Ishikawa (cell line): Measurements from ENCODE around the gene SBF2.

Experiments used
- CEBPB ChIP-seq: IDR thresholded peaks from 2 replicates; pipeline ENCODE4 v1.6.1; 2012
- CREB1 ChIP-seq: IDR thresholded peaks from 2 replicates; pipeline ENCODE4 v1.6.1; 2012; ENCODE audit warnings: low read depth
- EGR1 ChIP-seq: IDR thresholded peaks from 2 replicates; pipeline ENCODE4 v1.6.1; 2012
- EP300 ChIP-seq: IDR thresholded peaks from 2 replicates; pipeline ENCODE4 v1.6.1; 2012; ENCODE audit warnings: borderline replicate concordance
- FOXM1 ChIP-seq: IDR thresholded peaks from 2 replicates; pipeline ENCODE4 v1.6.1; 2012; ENCODE audit warnings: low read depth, borderline replicate concordance
- MAX ChIP-seq: IDR thresholded peaks from 2 replicates; pipeline ENCODE4 v1.6.1; 2012
- RAD21 ChIP-seq: IDR thresholded peaks from 2 replicates; pipeline ENCODE4 v1.6.1; 2012; ENCODE audit warnings: low read depth
- REST ChIP-seq: IDR thresholded peaks from 2 replicates; pipeline ENCODE4 v1.6.1; 2012; ENCODE audit warnings: low read depth, mild to moderate bottlenecking
- TAF1 ChIP-seq: IDR thresholded peaks from 2 replicates; pipeline ENCODE4 v1.6.1; 2012; ENCODE audit warnings: low read depth, mild to moderate bottlenecking
- TCF12 ChIP-seq: IDR thresholded peaks from 2 replicates; pipeline ENCODE4 v1.6.1; 2012; ENCODE audit warnings: low read depth
- TEAD4 ChIP-seq: IDR thresholded peaks from 2 replicates; pipeline ENCODE4 v1.6.1; 2012
- USF1 ChIP-seq: IDR thresholded peaks from 2 replicates; pipeline ENCODE4 v1.6.1; 2012
- YY1 ChIP-seq: IDR thresholded peaks from 2 replicates; pipeline ENCODE4 v1.6.1; 2012; ENCODE audit warnings: low read depth
- ZBTB7A ChIP-seq: IDR thresholded peaks from 2 replicates; pipeline ENCODE4 v1.6.1; 2012; ENCODE audit warnings: low read depth

GRCh38 chr11:10041332-10041731, 252.7 kb downstream of the SBF2 start:
- no peak for TF ChIP-seq MAX
- no peak for TF ChIP-seq EP300
- no peak for TF ChIP-seq FOXM1
- no peak for TF ChIP-seq CREB1
- TF ChIP-seq RAD21: no peak
- no peak for TF ChIP-seq USF1
- TF ChIP-seq TAF1: no peak
- no peak for TF ChIP-seq REST
- no peak for TF ChIP-seq YY1
- no peak for TF ChIP-seq EGR1
- no peak for TF ChIP-seq TCF12
- no peak for TF ChIP-seq CEBPB
- TF ChIP-seq TEAD4: no peak
- no peak for TF ChIP-seq ZBTB7A
